GM21825 (cell line): Measurements from ENCODE around the gene DDIT3.

Experiments used
- ATAC-seq: cut with Tn5 transposase; IDR thresholded peaks from one replicate; pipeline ENCODE4 v1.9.1; 2021; ENCODE audit warnings: mild to moderate bottlenecking, moderate library complexity; ENCODE audit not compliant: unreplicated experiment

DDIT3 gene

GRCh38 chr12:57487597-57488401 lies 32.5 kb downstream of the DDIT3 start, which contains the start of gene MARS1:
Gene MARS1 (plus strand): TSS chr12:57488068. CDS start chr12:57488091, 23 bp downstream.
- ATAC-seq = peak; percentile 96

- no peak for ATAC-seq
These were observed 33.2 kb downstream of the DDIT3 start for GRCh38 chr12:57487055-57487596.

GRCh38 chr12:57485695-57486094 lies 34.6 kb downstream of the DDIT3 start:
- no peak for ATAC-seq

- ATAC-seq = no peak
These were observed 36.8 kb downstream of the DDIT3 start for GRCh38 chr12:57483466-57483865.

GRCh38 chr12:57481671-57482070 lies 38.6 kb downstream of the DDIT3 start:
- no peak for ATAC-seq

GRCh38 chr12:57479376-57480115 lies 40.8 kb downstream of the DDIT3 start, which contains the start of gene ARHGAP9:
Gene ARHGAP9 (minus strand): TSS chr12:57479866. CDS start chr12:57479406, 460 bp downstream.
- ATAC-seq = no peak

GRCh38 chr12:57479043-57479375 lies 41.3 kb downstream of the DDIT3 start:
- ATAC-seq = no peak

GRCh38 chr12:57477710-57478681 lies 42.3 kb downstream of the DDIT3 start:
- peak; percentile 33 for ATAC-seq

- ATAC-seq = no peak
These were observed 43.2 kb downstream of the DDIT3 start for GRCh38 chr12:57476993-57477709.

- ATAC-seq = peak; percentile 31
These were observed 43.9 kb downstream of the DDIT3 start for GRCh38 chr12:57476162-57476992.

GRCh38 chr12:57475271-57476161 lies 44.8 kb downstream of the DDIT3 start:
- no peak for ATAC-seq

- no peak for ATAC-seq
These were observed 45.5 kb downstream of the DDIT3 start for GRCh38 chr12:57474862-57475261.

GRCh38 chr12:57474430-57474829 lies 45.9 kb downstream of the DDIT3 start:
- no peak for ATAC-seq

GRCh38 chr12:57473886-57474285 lies 46.4 kb downstream of the DDIT3 start:
- no peak for ATAC-seq

- ATAC-seq = no peak
These were observed 46.9 kb downstream of the DDIT3 start for GRCh38 chr12:57473392-57473791.

- no peak for ATAC-seq
These were observed 47.9 kb downstream of the DDIT3 start for GRCh38 chr12:57472391-57472790.

- ATAC-seq = no peak
These were observed 48.7 kb downstream of the DDIT3 start for GRCh38 chr12:57471661-57472060.
